ENCODE data around the gene ZNF71.
"Not testable (repeated sequence)": the region's sequence is repeated elsewhere in the genome, so short reads cannot be mapped to it uniquely, and the experiment has no call there.

The ZNF71 gene

GRCh38 chr19:56642711-56643459 is 47.8 kb downstream of the ZNF71 start, which contains the start of gene SMIM17:
Gene SMIM17, plus strand, starts transcription at chr19:56643159. Its CDS starts 2,509 bp downstream, at chr19:56645668.
- Mint-ChIP-seq H3K27ac (no peak within 1 kb of the TSS), H3K4me3 (no peak within 1 kb of the TSS), H3K27me3 (peaks cover 8% of the 10 kb centered on the region), H3K9me3 (peaks cover 72% of the 10 kb centered on the region), H3K4me1 (ENCODE audit: low read depth) (no peaks in the 10 kb centered on the region), H3K36me3 (ENCODE audit: low read depth) (no peaks in the 10 kb centered on the region)
- intact Hi-C loops (cut with micrococcal nuclease): no loop called here

GRCh38 chr19:56643460-56643955 is 48.4 kb downstream of the ZNF71 start:
- peaks cover 8% of the 10 kb centered on the region for H3K27me3 Mint-ChIP-seq
- peaks cover 72% of the 10 kb centered on the region for H3K9me3 Mint-ChIP-seq
- intact Hi-C loops (cut with micrococcal nuclease): no loop called here

GRCh38 chr19:56654151-56654550 is 59.0 kb downstream of the ZNF71 start:
- Mint-ChIP-seq H3K4me3 (no peak overlapping the region), H3K27ac (no peak overlapping the region), H3K36me3 (ENCODE audit: low read depth) (no peaks in the 10 kb centered on the region), H3K9me3 (peaks cover 62% of the 10 kb centered on the region), H3K27me3 (no peaks in the 10 kb centered on the region), H3K4me1 (ENCODE audit: low read depth) (no peaks in the 10 kb centered on the region)
- intact Hi-C loops (cut with micrococcal nuclease): no loop called here

More at GRCh38 chr19:56643460-56643955, 48.4 kb downstream of the ZNF71 start:
- H3K27ac Mint-ChIP-seq: no peak overlapping the region
- no peak overlapping the region for H3K4me3 Mint-ChIP-seq
- H3K4me1 Mint-ChIP-seq (ENCODE audit: low read depth): no peaks in the 10 kb centered on the region
- no peaks in the 10 kb centered on the region for H3K36me3 Mint-ChIP-seq (ENCODE audit: low read depth)

- no peaks in the 10 kb centered on the region for H3K27me3 Mint-ChIP-seq
- no peak overlapping the region for H3K27ac Mint-ChIP-seq
- intact Hi-C loops (cut with micrococcal nuclease): no loop called here
- H3K4me1 Mint-ChIP-seq (ENCODE audit: low read depth): no peaks in the 10 kb centered on the region
- H3K9me3 Mint-ChIP-seq: peaks cover 78% of the 10 kb centered on the region
- peaks cover 22% of the 10 kb centered on the region for H3K36me3 Mint-ChIP-seq (ENCODE audit: low read depth)
- no peak overlapping the region for H3K4me3 Mint-ChIP-seq
Observed at GRCh38 chr19:56660381-56661107, 65.4 kb downstream of the ZNF71 start.

GRCh38 chr19:56661248-56661647 is 66.1 kb downstream of the ZNF71 start:
- intact Hi-C loops (cut with micrococcal nuclease): no loop called here
- Mint-ChIP-seq H3K4me1 (ENCODE audit: low read depth) (no peaks in the 10 kb centered on the region), H3K27ac (no peak overlapping the region), H3K9me3 (peaks cover 85% of the 10 kb centered on the region), H3K36me3 (ENCODE audit: low read depth) (peaks cover 22% of the 10 kb centered on the region), H3K4me3 (no peak overlapping the region), H3K27me3 (no peaks in the 10 kb centered on the region)

- intact Hi-C loops (cut with micrococcal nuclease): no loop called here
- no peak overlapping the region for H3K4me3 Mint-ChIP-seq
- no peak overlapping the region for H3K27ac Mint-ChIP-seq
Observed at GRCh38 chr19:56663931-56664500, 68.9 kb downstream of the ZNF71 start.

GRCh38 chr19:56664511-56664910 is 69.4 kb downstream of the ZNF71 start:
- Mint-ChIP-seq H3K27me3 (no peaks in the 10 kb centered on the region), H3K4me3 (no peak overlapping the region), H3K36me3 (ENCODE audit: low read depth) (peaks cover 22% of the 10 kb centered on the region), H3K9me3 (peaks cover 95% of the 10 kb centered on the region), H3K4me1 (ENCODE audit: low read depth) (no peaks in the 10 kb centered on the region), H3K27ac (no peak overlapping the region)
- intact Hi-C loops (cut with micrococcal nuclease): no loop called here

More at GRCh38 chr19:56663931-56664500, 68.9 kb downstream of the ZNF71 start:
- Mint-ChIP-seq H3K36me3 (ENCODE audit: low read depth) (peaks cover 22% of the 10 kb centered on the region), H3K27me3 (no peaks in the 10 kb centered on the region), H3K4me1 (ENCODE audit: low read depth) (no peaks in the 10 kb centered on the region), H3K9me3 (peaks cover 97% of the 10 kb centered on the region)

- peaks cover 12% of the 10 kb centered on the region for H3K4me1 Mint-ChIP-seq (ENCODE audit: low read depth)
- no peaks in the 10 kb centered on the region for H3K27me3 Mint-ChIP-seq
- peaks cover 27% of the 10 kb centered on the region for H3K36me3 Mint-ChIP-seq (ENCODE audit: low read depth)
- peaks cover 86% of the 10 kb centered on the region for H3K9me3 Mint-ChIP-seq
- intact Hi-C loops (cut with micrococcal nuclease): no loop called here
- H3K4me3 Mint-ChIP-seq: no peak overlapping the region
- H3K27ac Mint-ChIP-seq: no peak overlapping the region
Observed at GRCh38 chr19:56667311-56667870, 72.3 kb downstream of the ZNF71 start.

GRCh38 chr19:56668676-56669075 is 73.6 kb downstream of the ZNF71 start:
- no peak overlapping the region for H3K27ac Mint-ChIP-seq
- peaks cover 22% of the 10 kb centered on the region for H3K36me3 Mint-ChIP-seq (ENCODE audit: low read depth)
- H3K4me3 Mint-ChIP-seq: no peak overlapping the region
- intact Hi-C loops (cut with micrococcal nuclease): no loop called here
- no peaks in the 10 kb centered on the region for H3K27me3 Mint-ChIP-seq
- peaks cover 78% of the 10 kb centered on the region for H3K9me3 Mint-ChIP-seq
- H3K4me1 Mint-ChIP-seq (ENCODE audit: low read depth): peaks cover 12% of the 10 kb centered on the region

- peaks cover 73% of the 10 kb centered on the region for H3K9me3 Mint-ChIP-seq
- H3K27me3 Mint-ChIP-seq: no peaks in the 10 kb centered on the region
- peak overlapping the region; percentile 82 for H3K4me3 Mint-ChIP-seq
- no peak overlapping the region for H3K27ac Mint-ChIP-seq
- intact Hi-C loops (cut with micrococcal nuclease): no loop called here
- peaks cover 12% of the 10 kb centered on the region for H3K4me1 Mint-ChIP-seq (ENCODE audit: low read depth)
- H3K36me3 Mint-ChIP-seq (ENCODE audit: low read depth): peaks cover 5% of the 10 kb centered on the region
Observed at GRCh38 chr19:56670401-56670960, 75.4 kb downstream of the ZNF71 start.

- intact Hi-C loops (cut with micrococcal nuclease): no loop called here
- H3K4me1 Mint-ChIP-seq (ENCODE audit: low read depth): peaks cover 12% of the 10 kb centered on the region
- H3K27me3 Mint-ChIP-seq: no peaks in the 10 kb centered on the region
Observed at GRCh38 chr19:56670961-56671612, 76.0 kb downstream of the ZNF71 start.

GRCh38 chr19:56671613-56671994 is 76.5 kb downstream of the ZNF71 start, which contains the start of gene ZNF835:
Gene ZNF835, minus strand, starts transcription at chr19:56671757. Its CDS starts 6,559 bp downstream, at chr19:56665198.
- no peaks in the 10 kb centered on the region for H3K27me3 Mint-ChIP-seq
- H3K36me3 Mint-ChIP-seq (ENCODE audit: low read depth): peaks cover 5% of the 10 kb centered on the region
- peak within 1 kb of the TSS; percentile 82 for H3K4me3 Mint-ChIP-seq
- peaks cover 67% of the 10 kb centered on the region for H3K9me3 Mint-ChIP-seq
- intact Hi-C loops (cut with micrococcal nuclease): no loop called here
- H3K27ac Mint-ChIP-seq: peak within 1 kb of the TSS; percentile 67
- peaks cover 12% of the 10 kb centered on the region for H3K4me1 Mint-ChIP-seq (ENCODE audit: low read depth)

More at GRCh38 chr19:56670961-56671612, 76.0 kb downstream of the ZNF71 start:
- Mint-ChIP-seq H3K27ac (peak overlapping the region; percentile 67), H3K36me3 (ENCODE audit: low read depth) (peaks cover 5% of the 10 kb centered on the region), H3K4me3 (peak overlapping the region; percentile 82), H3K9me3 (peaks cover 67% of the 10 kb centered on the region)

- H3K27ac Mint-ChIP-seq; intact Hi-C loops (cut with micrococcal nuclease); H3K4me3 Mint-ChIP-seq; H3K27me3 Mint-ChIP-seq; H3K36me3 Mint-ChIP-seq (ENCODE audit: low read depth): not testable (repeated sequence)
- H3K9me3 Mint-ChIP-seq: peaks cover 63% of the 10 kb centered on the region
- H3K4me1 Mint-ChIP-seq (ENCODE audit: low read depth): peaks cover 12% of the 10 kb centered on the region
Observed at GRCh38 chr19:56672610-56673009, 77.5 kb downstream of the ZNF71 start.

All from dendritic cell treated with granulocyte-macrophage colony-stimulating factor and Interleukin-4, amounts not matched to agents 40 ng/mL and 50 ng/mL, for 4 days (primary cell).